Endodermal cell (in vitro differentiated cells): ENCODE measurements around the gene SNX13. TPM values are rescaled to one million over a fixed set of nuclear protein-coding genes. Genes with fewer than 3 reads are reported as not detected.

Experiments used
- DNase-seq: peaks from one replicate; pipeline ENCODE4 v3.0.0-alpha.2; 2017
- H3K27ac ChIP-seq: 2 replicates; pipeline ENCODE4 v1.5.1; 2013; ENCODE audit warnings: mild to moderate bottlenecking, low read depth, low read length, moderate library complexity
- H3K27me3 ChIP-seq: 2 replicates; pipeline ENCODE4 v1.6.1; 2013; ENCODE audit warnings: mild to moderate bottlenecking, low read length, moderate library complexity; ENCODE audit not compliant: insufficient read depth, control insufficient read depth, poor library complexity, severe bottlenecking
- H3K36me3 ChIP-seq: 2 replicates; pipeline ENCODE4 v1.7.0; 2013; ENCODE audit warnings: mild to moderate bottlenecking, low read length, moderate library complexity; ENCODE audit not compliant: control insufficient read depth, insufficient read depth
- H3K4me1 ChIP-seq: one replicate; pipeline ENCODE4 v1.7.0; 2013; ENCODE audit warnings: low read length; ENCODE audit not compliant: control insufficient read depth, insufficient read depth
- H3K4me3 ChIP-seq: 2 replicates; pipeline ENCODE4 v1.5.1; 2013; ENCODE audit warnings: mild to moderate bottlenecking, low read length, moderate library complexity
- H3K9ac ChIP-seq: 2 replicates; pipeline ENCODE4 v1.6.1; 2013; ENCODE audit warnings: mild to moderate bottlenecking, low read length, moderate library complexity; ENCODE audit not compliant: poor library complexity, severe bottlenecking; ENCODE audit errors: extremely low read depth
- H3K9me3 ChIP-seq: 2 replicates; pipeline ENCODE4 v1.6.1; 2013; ENCODE audit warnings: mild to moderate bottlenecking, low read length, moderate library complexity; ENCODE audit not compliant: control insufficient read depth
- H3K27ac Mint-ChIP-seq: 2 replicates; pipeline ENCODE4 v1.8.0; 2020; ENCODE audit warnings: mixed read lengths
- H3K27me3 Mint-ChIP-seq: 2 replicates; pipeline ENCODE4 v1.8.0; 2021; ENCODE audit warnings: mild to moderate bottlenecking, mixed read lengths; ENCODE audit not compliant: insufficient read depth
- H3K36me3 Mint-ChIP-seq: 2 replicates; pipeline ENCODE4 v1.8.0; 2020; ENCODE audit warnings: low read depth, mixed read lengths
- H3K4me1 Mint-ChIP-seq: 2 replicates; pipeline ENCODE4 v1.8.0; 2020; ENCODE audit warnings: mixed read lengths
- H3K4me3 Mint-ChIP-seq: 2 replicates; pipeline ENCODE4 v1.8.0; 2020; ENCODE audit warnings: mild to moderate bottlenecking, moderate library complexity, mixed read lengths
- H3K9me3 Mint-ChIP-seq: 2 replicates; pipeline ENCODE4 v1.8.0; 2020; ENCODE audit warnings: mild to moderate bottlenecking, mixed read lengths
- WGBS, 2 experiments: methylation state at CpG; one replicate each; pipeline versions ENCODE4 v1.1.5 to v1.1.7; 2013; ENCODE audit warnings: missing lambda C conversion rate in 2 of 2, mixed read lengths in 1 of 2; ENCODE audit not compliant: insufficient coverage in 1 of 2, insufficient read length in 1 of 2; 5-methylcytosine and 5-hydroxymethylcytosine counted together
- total RNA-seq, 2 donors: library from RNA; stranded (reverse); fragmentation: NEBNext Ultra II Directional in 1 of 2; extraction: Animal tissue kit (Norgen Biotek cat#: 25700) in 1 of 2; gene quantifications; 2 replicates in 1 of 2; 3 replicates in 1 of 2; pipeline ENCODE4 v1.2.1, GENCODE V29; 2021
- TF ChIP-seq, protein P1 (sequence below): fragments of 200-600 bp; sonication (generic); conservative IDR thresholded peaks from 2 replicates; pipeline ENCODE4 v1.5.0; 2021; ENCODE audit warnings: antibody characterized with exemption, mild to moderate bottlenecking

SNX13 gene
- total RNA-seq, 2 donors from 2014 or later = 32.8 to 38.8 TPM

- H3K27ac Mint-ChIP-seq = no peak overlapping the region
- TF ChIP-seq, protein P1, sequence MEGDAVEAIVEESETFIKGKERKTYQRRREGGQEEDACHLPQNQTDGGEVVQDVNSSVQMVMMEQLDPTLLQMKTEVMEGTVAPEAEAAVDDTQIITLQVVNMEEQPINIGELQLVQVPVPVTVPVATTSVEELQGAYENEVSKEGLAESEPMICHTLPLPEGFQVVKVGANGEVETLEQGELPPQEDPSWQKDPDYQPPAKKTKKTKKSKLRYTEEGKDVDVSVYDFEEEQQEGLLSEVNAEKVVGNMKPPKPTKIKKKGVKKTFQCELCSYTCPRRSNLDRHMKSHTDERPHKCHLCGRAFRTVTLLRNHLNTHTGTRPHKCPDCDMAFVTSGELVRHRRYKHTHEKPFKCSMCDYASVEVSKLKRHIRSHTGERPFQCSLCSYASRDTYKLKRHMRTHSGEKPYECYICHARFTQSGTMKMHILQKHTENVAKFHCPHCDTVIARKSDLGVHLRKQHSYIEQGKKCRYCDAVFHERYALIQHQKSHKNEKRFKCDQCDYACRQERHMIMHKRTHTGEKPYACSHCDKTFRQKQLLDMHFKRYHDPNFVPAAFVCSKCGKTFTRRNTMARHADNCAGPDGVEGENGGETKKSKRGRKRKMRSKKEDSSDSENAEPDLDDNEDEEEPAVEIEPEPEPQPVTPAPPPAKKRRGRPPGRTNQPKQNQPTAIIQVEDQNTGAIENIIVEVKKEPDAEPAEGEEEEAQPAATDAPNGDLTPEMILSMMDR = no peak
- DNase-seq = no peak
- H3K9ac ChIP-seq = no peak overlapping the region
- no peaks in the 10 kb centered on the region for H3K9me3 Mint-ChIP-seq
- no peak overlapping the region for H3K4me3 ChIP-seq
- no peaks in the 10 kb centered on the region for H3K4me1 Mint-ChIP-seq
- no peaks in the 10 kb centered on the region for H3K27me3 ChIP-seq
- H3K9me3 ChIP-seq = no peaks in the 10 kb centered on the region
- no peak overlapping the region for H3K27ac ChIP-seq
- no peaks in the 10 kb centered on the region for H3K36me3 ChIP-seq
- no peaks in the 10 kb centered on the region for H3K27me3 Mint-ChIP-seq
- H3K4me3 Mint-ChIP-seq = no peak overlapping the region
- no peaks in the 10 kb centered on the region for H3K4me1 ChIP-seq
- peaks cover 5% of the 10 kb centered on the region for H3K36me3 Mint-ChIP-seq
- 100% methylated on average over 1 of the region's 1 CpG for WGBS, 2 experiments
Measured at GRCh38 chr7:17830206-17830605, 110.1 kb downstream of the SNX13 start.

DNA sequence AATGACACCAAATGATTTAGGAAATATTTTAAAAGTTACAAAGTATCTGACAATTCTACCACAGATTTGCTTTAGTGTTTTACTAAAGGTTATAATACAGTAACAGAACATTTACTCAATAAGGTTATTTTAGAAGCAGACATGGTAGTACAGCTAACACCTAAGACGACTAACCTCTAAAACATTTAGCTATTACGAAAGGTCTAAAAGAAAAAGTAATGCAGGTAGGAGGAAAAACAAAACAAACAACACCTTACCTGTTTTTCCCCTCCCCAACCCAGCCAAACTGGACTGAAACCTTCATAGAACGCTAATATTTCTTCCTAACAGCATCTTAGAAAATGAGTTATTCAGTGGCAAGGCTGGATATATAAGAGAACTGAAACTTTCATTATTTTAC, 111.3 kb downstream of the SNX13 start:
- Mint-ChIP-seq H3K4me1 (no peaks in the 10 kb centered on the region), H3K36me3 (peaks cover 9% of the 10 kb centered on the region), H3K27me3 (no peaks in the 10 kb centered on the region), H3K27ac (no peak overlapping the region), H3K4me3 (no peak overlapping the region), H3K9me3 (no peaks in the 10 kb centered on the region)
- Histone ChIP-seq H3K9ac (no peak overlapping the region), H3K4me3 (no peak overlapping the region), H3K4me1 (no peaks in the 10 kb centered on the region), H3K9me3 (no peaks in the 10 kb centered on the region), H3K27me3 (no peaks in the 10 kb centered on the region), H3K36me3 (no peaks in the 10 kb centered on the region), H3K27ac (no peak overlapping the region)
- WGBS, 2 experiments = 86 to 100% methylated on average over 1 to 3 of the region's 3 CpGs
- DNase-seq = no peak
- TF ChIP-seq, protein P1 = no peak

GRCh38 chr7:17822547-17823173, 117.6 kb downstream of the SNX13 start:
- WGBS, 2 experiments = 90 to 97% methylated on average over 2 to 3 of the region's 3 CpGs
- Histone ChIP-seq H3K27ac (no peak overlapping the region), H3K27me3 (no peaks in the 10 kb centered on the region), H3K9ac (no peak overlapping the region), H3K4me1 (no peaks in the 10 kb centered on the region), H3K4me3 (no peak overlapping the region), H3K9me3 (no peaks in the 10 kb centered on the region), H3K36me3 (peaks cover 6% of the 10 kb centered on the region)
- TF ChIP-seq, protein P1 = no peak
- Mint-ChIP-seq H3K4me3 (no peak overlapping the region), H3K27ac (no peak overlapping the region), H3K4me1 (no peaks in the 10 kb centered on the region), H3K27me3 (no peaks in the 10 kb centered on the region), H3K9me3 (no peaks in the 10 kb centered on the region), H3K36me3 (peaks cover 11% of the 10 kb centered on the region)
- DNase-seq = no peak
